OCI-LY3 (cell line): ENCODE results near the gene EMILIN2.

ENCODE experiments used
- EZH2phosphoT487 ChIP-seq: fragments of 200-600 bp; shearing (Covaris generic); IDR thresholded peaks from 2 replicates; pipeline ENCODE4 v1.6.1; 2018; ENCODE audit warnings: antibody characterized with exemption, mixed run types, low read depth
- TF ChIP-seq, protein P1 (sequence below): fragments of 200-600, 300-600 bp; sonication (generic); IDR thresholded peaks from 2 replicates; pipeline ENCODE4 v1.5.1; 2014; ENCODE audit warnings: antibody characterized with exemption, low read length, low read depth

DNA sequence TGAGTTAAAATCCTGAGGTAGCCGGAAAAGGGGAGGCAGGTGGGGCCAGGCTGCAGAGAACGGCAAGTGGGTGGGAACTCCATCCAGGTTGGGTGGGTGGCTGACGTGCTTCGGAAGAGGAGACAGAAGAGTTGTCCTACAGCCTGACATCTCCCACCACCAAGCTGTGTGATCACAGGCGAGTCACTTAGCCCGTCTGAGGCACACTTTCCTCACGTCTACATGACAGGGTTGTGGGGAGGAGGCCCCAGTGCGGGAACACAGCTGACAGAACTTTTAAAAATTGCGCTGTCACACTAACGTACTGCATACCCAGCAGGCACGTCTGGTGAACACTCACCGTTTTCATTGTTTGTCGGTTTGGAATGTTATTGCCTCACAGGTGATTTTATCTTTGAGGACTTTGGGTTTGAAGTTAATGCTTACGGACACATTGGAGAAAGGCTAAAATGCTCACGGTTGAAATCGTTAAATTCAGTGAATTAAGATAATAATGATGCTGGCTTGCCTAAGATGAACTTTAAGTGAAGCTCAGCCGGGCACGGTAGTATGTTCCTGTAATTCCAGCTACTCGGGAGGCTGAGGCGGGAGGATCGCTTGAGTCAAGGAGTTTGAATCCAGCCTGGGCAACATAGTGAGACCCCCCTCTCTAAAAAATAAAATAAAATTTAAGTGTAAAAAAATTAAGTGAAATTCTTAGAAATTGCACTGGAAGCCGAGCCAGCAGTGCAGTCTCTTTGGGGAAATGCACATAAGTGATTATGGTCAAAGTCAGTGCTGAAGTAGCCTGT lies 8.9 kb downstream of the EMILIN2 start:
- TF ChIP-seq, protein P1, sequence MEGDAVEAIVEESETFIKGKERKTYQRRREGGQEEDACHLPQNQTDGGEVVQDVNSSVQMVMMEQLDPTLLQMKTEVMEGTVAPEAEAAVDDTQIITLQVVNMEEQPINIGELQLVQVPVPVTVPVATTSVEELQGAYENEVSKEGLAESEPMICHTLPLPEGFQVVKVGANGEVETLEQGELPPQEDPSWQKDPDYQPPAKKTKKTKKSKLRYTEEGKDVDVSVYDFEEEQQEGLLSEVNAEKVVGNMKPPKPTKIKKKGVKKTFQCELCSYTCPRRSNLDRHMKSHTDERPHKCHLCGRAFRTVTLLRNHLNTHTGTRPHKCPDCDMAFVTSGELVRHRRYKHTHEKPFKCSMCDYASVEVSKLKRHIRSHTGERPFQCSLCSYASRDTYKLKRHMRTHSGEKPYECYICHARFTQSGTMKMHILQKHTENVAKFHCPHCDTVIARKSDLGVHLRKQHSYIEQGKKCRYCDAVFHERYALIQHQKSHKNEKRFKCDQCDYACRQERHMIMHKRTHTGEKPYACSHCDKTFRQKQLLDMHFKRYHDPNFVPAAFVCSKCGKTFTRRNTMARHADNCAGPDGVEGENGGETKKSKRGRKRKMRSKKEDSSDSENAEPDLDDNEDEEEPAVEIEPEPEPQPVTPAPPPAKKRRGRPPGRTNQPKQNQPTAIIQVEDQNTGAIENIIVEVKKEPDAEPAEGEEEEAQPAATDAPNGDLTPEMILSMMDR = no peak
- no peak for TF ChIP-seq EZH2phosphoT487
